Activated CD4-positive, alpha-beta T cell treated with anti-CD3 and anti-CD28 coated beads, Interleukin-2, amount 10 ng/mL, durations not matched to agents 24 days and 14 days (primary cell): ENCODE results near the gene C10orf71. TPM values are rescaled to one million over a fixed set of nuclear protein-coding genes. Genes with fewer than 3 reads are reported as not detected.
A peak's percentile ranks its signal among the peaks of the same experiment; 100 is the strongest.

Experiments
- DNase-seq: peaks from one replicate; pipeline ENCODE4 v3.0.0; 2022
- H3K27ac Mint-ChIP-seq: one replicate; pipeline ENCODE4 v1.8.0; 2022; ENCODE audit warnings: mild to moderate bottlenecking, mixed read lengths
- H3K27me3 Mint-ChIP-seq: one replicate; pipeline ENCODE4 v1.8.0; 2022; ENCODE audit warnings: mixed read lengths
- H3K36me3 Mint-ChIP-seq: one replicate; pipeline ENCODE4 v1.8.0; 2022; ENCODE audit warnings: low read depth, mild to moderate bottlenecking, mixed read lengths
- H3K4me1 Mint-ChIP-seq: one replicate; pipeline ENCODE4 v1.8.0; 2021; ENCODE audit warnings: mixed read lengths
- H3K4me3 Mint-ChIP-seq: one replicate; pipeline ENCODE4 v1.8.0; 2022; ENCODE audit warnings: mild to moderate bottlenecking, moderate library complexity, mixed read lengths
- H3K9me3 Mint-ChIP-seq: one replicate; pipeline ENCODE4 v1.8.0; 2021; ENCODE audit warnings: mixed read lengths
- intact Hi-C: fragments of 100-400 bp; cut with micrococcal nuclease; formaldehyde crosslinking; loops from one replicate; pipeline ENCODE4 v1.15.1; 2023
- total RNA-seq: library from RNA; stranded (reverse); gene quantifications from 2 replicates; pipeline ENCODE4 v1.2.3, GENCODE V29; 2022

C10orf71 gene
- total RNA-seq, 1 donor from 2014 or later, result not detected

- intact Hi-C loops, result no loop called here
- Mint-ChIP-seq H3K9me3 (no peaks in the 10 kb centered on the region), H3K36me3 (no peaks in the 10 kb centered on the region), H3K27me3 (peaks cover 11% of the 10 kb centered on the region), H3K4me1 (peaks cover 19% of the 10 kb centered on the region), H3K27ac (no peak overlapping the region), H3K4me3 (no peak overlapping the region)
- DNase-seq, result no peak
Measured at GRCh38 chr10:49307921-49308320, 9.0 kb downstream of the C10orf71 start.

DNA sequence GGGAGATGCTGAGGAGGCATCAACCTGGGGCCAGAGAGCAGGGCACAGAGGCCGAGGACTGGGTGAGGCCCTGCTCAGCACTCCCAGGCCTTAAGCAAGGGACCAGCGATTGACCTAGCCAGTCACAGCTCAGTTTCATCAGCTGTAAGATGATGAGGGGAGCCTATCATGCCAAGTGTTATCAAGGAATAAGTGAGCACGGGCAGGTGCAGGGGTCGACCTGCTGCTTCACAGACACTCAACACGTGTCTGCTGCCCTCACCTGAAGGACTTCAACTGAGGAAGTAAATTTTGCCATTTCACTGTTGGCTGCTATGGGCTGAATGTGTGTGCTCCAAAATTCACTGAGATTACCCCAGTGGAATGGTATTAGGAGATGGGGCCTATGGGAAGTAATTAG, 9.9 kb downstream of the C10orf71 start:
- no peak for DNase-seq
- no peaks in the 10 kb centered on the region for H3K9me3 Mint-ChIP-seq
- no peak overlapping the region for H3K4me3 Mint-ChIP-seq
- H3K4me1 Mint-ChIP-seq, result peaks cover 19% of the 10 kb centered on the region
- no peaks in the 10 kb centered on the region for H3K36me3 Mint-ChIP-seq
- no peak overlapping the region for H3K27ac Mint-ChIP-seq
- intact Hi-C loops, result no loop called here
- H3K27me3 Mint-ChIP-seq, result peaks cover 9% of the 10 kb centered on the region

- intact Hi-C loops, result loop anchor here (1.0 to 5.0 kb wide), 2 partner anchors 47 to 133 kb away; no protein-coding TSS in a partner anchor
- peak overlapping the region; percentile 25 for H3K27ac Mint-ChIP-seq
Measured at GRCh38 chr10:49309691-49310411, 10.9 kb downstream of the C10orf71 start.

DNA sequence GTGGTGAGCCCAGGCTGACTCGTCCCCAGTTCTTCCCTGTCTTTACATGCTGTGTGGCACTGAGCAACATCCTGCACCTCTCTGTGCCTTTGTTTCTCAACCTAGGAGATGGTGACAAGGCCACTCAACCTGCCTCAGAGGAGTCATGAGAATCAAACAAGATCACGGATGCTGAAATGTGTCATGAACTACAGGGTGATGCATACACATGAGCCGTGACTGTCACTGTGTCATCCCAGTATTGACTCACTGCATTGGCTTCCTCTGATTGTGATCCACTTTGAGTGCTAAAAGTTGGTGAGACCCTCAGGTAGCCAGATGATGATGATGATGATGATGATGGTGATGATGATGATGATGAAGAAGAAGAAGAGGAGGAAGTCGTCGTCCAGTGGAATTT, 11.5 kb downstream of the C10orf71 start:
- peaks cover 6% of the 10 kb centered on the region for H3K27me3 Mint-ChIP-seq
- H3K9me3 Mint-ChIP-seq, result no peaks in the 10 kb centered on the region
- H3K4me1 Mint-ChIP-seq, result peaks cover 19% of the 10 kb centered on the region
- peak; percentile 58 for DNase-seq
- H3K27ac Mint-ChIP-seq, result peak overlapping the region; percentile 25
- intact Hi-C loops, result loop anchor here (1.0 to 5.0 kb wide), 2 partner anchors 47 to 133 kb away; no protein-coding TSS in a partner anchor
- peak overlapping the region; percentile 11 for H3K4me3 Mint-ChIP-seq
- H3K36me3 Mint-ChIP-seq, result no peaks in the 10 kb centered on the region

More at GRCh38 chr10:49309691-49310411, 10.9 kb downstream of the C10orf71 start:
- Mint-ChIP-seq H3K9me3 (no peaks in the 10 kb centered on the region), H3K4me1 (peaks cover 19% of the 10 kb centered on the region), H3K36me3 (no peaks in the 10 kb centered on the region), H3K4me3 (peak overlapping the region; percentile 11), H3K27me3 (peaks cover 6% of the 10 kb centered on the region)
- peak; percentile 76 for DNase-seq

GRCh38 chr10:49310901-49311554, 12.1 kb downstream of the C10orf71 start:
- Mint-ChIP-seq H3K27ac (no peak overlapping the region), H3K9me3 (no peaks in the 10 kb centered on the region), H3K4me1 (peaks cover 19% of the 10 kb centered on the region), H3K4me3 (no peak overlapping the region), H3K36me3 (no peaks in the 10 kb centered on the region), H3K27me3 (peaks cover 6% of the 10 kb centered on the region)
- intact Hi-C loops, result loop anchor here (1.0 to 5.0 kb wide), 2 partner anchors 46 to 134 kb away; no protein-coding TSS in a partner anchor
- no peak for DNase-seq

- no peaks in the 10 kb centered on the region for H3K36me3 Mint-ChIP-seq
- no peaks in the 10 kb centered on the region for H3K9me3 Mint-ChIP-seq
- peak overlapping the region; percentile 6 for H3K27ac Mint-ChIP-seq
- DNase-seq, result no peak
- intact Hi-C loops, result loop anchor here (5.0 kb wide), 1 partner anchor 46 kb away; no protein-coding TSS in a partner anchor
- H3K4me3 Mint-ChIP-seq, result no peak overlapping the region
- peaks cover 6% of the 10 kb centered on the region for H3K27me3 Mint-ChIP-seq
- peaks cover 19% of the 10 kb centered on the region for H3K4me1 Mint-ChIP-seq
Measured at GRCh38 chr10:49311555-49312236, 12.7 kb downstream of the C10orf71 start.

GRCh38 chr10:49312246-49312869, 13.4 kb downstream of the C10orf71 start:
- H3K9me3 Mint-ChIP-seq, result no peaks in the 10 kb centered on the region
- no peak overlapping the region for H3K27ac Mint-ChIP-seq
- peaks cover 19% of the 10 kb centered on the region for H3K4me1 Mint-ChIP-seq
- DNase-seq, result no peak
- H3K36me3 Mint-ChIP-seq, result no peaks in the 10 kb centered on the region
- H3K27me3 Mint-ChIP-seq, result peaks cover 6% of the 10 kb centered on the region
- intact Hi-C loops, result loop anchor here (5.0 kb wide), 1 partner anchor 45 kb away; no protein-coding TSS in a partner anchor
- H3K4me3 Mint-ChIP-seq, result no peak overlapping the region

DNA sequence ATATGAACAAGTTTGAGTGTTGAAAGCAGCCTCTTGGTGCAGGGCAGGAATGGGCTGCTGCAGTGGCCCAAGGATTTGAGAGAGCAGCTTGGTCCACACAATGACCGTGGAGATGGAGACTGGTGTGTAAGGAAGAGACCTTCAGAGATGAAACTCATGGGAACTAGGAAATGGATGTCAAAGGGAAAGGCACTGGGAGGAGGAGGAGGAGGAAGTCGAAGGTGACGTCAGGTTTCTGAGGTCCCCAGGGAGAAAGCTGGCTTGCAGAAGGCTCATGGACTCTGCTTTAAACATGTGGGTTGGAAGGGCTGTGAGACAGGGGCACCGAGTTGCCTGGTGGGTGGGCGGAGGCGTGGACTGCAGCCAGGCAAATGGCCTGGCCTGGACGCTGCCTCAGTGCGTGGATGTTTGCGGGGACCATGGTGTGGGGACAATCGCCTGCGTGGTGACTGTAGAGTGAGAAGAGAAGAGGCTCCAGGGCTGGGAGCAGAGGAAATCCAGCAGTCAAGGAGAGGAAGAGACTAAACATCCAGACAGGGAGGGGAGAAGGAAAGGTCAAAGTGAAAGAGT, 14.6 kb downstream of the C10orf71 start:
- Mint-ChIP-seq H3K4me3 (no peak overlapping the region), H3K4me1 (peaks cover 19% of the 10 kb centered on the region), H3K36me3 (no peaks in the 10 kb centered on the region), H3K27ac (no peak overlapping the region), H3K9me3 (no peaks in the 10 kb centered on the region), H3K27me3 (peaks cover 6% of the 10 kb centered on the region)
- DNase-seq, result no peak
- intact Hi-C loops, result loop anchor here (5.0 kb wide), 1 partner anchor 44 kb away; no protein-coding TSS in a partner anchor

GRCh38 chr10:49314806-49315205, 15.8 kb downstream of the C10orf71 start:
- no peak overlapping the region for H3K4me3 Mint-ChIP-seq
- peaks cover 6% of the 10 kb centered on the region for H3K27me3 Mint-ChIP-seq
- peaks cover 15% of the 10 kb centered on the region for H3K4me1 Mint-ChIP-seq
- H3K27ac Mint-ChIP-seq, result no peak overlapping the region
- H3K9me3 Mint-ChIP-seq, result no peaks in the 10 kb centered on the region
- DNase-seq, result no peak
- no peaks in the 10 kb centered on the region for H3K36me3 Mint-ChIP-seq
- intact Hi-C loops, result loop anchor here (5.0 kb wide), 1 partner anchor 42 kb away; no protein-coding TSS in a partner anchor

GRCh38 chr10:49318028-49318427, 19.1 kb downstream of the C10orf71 start:
- intact Hi-C loops, result no loop called here
- no peaks in the 10 kb centered on the region for H3K9me3 Mint-ChIP-seq
- H3K4me3 Mint-ChIP-seq, result no peak overlapping the region
- peaks cover 6% of the 10 kb centered on the region for H3K27me3 Mint-ChIP-seq
- DNase-seq, result no peak
- no peak overlapping the region for H3K27ac Mint-ChIP-seq
- H3K36me3 Mint-ChIP-seq, result no peaks in the 10 kb centered on the region
- peaks cover 2% of the 10 kb centered on the region for H3K4me1 Mint-ChIP-seq

DNA sequence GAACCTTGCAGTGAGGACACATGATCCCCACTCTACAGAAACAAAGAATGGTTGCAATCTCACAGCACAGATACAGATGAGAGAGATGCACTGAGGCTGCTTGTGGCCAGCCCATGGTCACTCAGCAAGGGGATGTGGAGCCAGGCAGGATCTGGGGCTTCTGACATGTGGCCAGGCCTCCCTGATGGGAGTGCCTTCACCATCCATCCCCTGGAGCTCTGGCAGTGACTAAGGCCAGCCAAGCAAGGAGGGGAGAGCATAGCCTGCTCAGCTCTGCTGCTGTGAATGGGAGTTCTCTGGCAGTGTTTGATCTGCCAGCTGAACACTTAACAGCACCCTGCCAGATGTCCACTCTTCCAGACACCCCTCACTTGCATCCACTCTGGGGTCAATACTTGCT, 19.8 kb downstream of the C10orf71 start:
- H3K9me3 Mint-ChIP-seq, result no peaks in the 10 kb centered on the region
- DNase-seq, result no peak
- no peak overlapping the region for H3K27ac Mint-ChIP-seq
- H3K4me3 Mint-ChIP-seq, result no peak overlapping the region
- intact Hi-C loops, result no loop called here
- peaks cover 5% of the 10 kb centered on the region for H3K27me3 Mint-ChIP-seq
- no peaks in the 10 kb centered on the region for H3K36me3 Mint-ChIP-seq
- peaks cover 2% of the 10 kb centered on the region for H3K4me1 Mint-ChIP-seq

DNA sequence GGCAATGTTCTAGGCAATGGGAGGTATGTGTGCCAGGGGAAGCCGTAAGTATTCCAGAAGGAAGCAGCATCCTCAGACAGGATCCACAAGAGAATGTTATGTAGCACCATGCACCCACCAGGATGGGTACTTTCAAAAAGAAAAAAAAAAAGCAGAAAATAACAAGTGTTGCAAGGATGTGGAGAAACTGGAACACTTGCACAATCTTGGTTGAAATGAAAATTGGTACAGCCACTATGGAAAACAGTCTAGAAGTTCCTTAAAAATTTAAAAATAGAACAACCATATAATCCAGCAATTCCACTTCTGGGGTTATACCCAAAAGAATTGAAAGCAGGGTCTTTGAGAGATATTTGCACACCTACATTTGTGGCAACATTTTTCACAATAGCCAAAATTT, 20.2 kb downstream of the C10orf71 start:
- DNase-seq, result no peak
- peaks cover 5% of the 10 kb centered on the region for H3K27me3 Mint-ChIP-seq
- no peak overlapping the region for H3K4me3 Mint-ChIP-seq
- H3K36me3 Mint-ChIP-seq, result no peaks in the 10 kb centered on the region
- H3K27ac Mint-ChIP-seq, result no peak overlapping the region
- no peaks in the 10 kb centered on the region for H3K9me3 Mint-ChIP-seq
- H3K4me1 Mint-ChIP-seq, result peaks cover 2% of the 10 kb centered on the region
- intact Hi-C loops, result no loop called here

DNA sequence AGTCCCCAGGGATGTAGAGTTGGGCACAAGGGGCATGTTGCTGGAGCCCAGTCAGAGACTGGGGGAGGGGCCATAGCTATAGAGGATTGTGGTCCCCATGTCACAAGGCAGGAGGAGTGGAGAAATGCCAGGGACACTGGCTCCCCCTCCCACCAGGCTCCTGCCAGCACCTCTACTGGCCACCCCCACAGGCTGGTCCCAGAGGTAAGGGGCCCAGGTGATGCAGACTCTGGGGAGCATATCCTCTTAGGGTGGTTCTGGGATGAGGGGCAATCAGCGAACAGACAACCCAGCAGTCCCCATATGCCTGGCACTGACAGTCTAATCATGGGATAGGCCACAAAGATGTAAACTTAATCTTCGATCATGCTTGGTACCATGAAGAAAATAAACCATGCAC, 21.2 kb downstream of the C10orf71 start:
- DNase-seq, result no peak
- intact Hi-C loops, result no loop called here
- H3K4me1 Mint-ChIP-seq, result peaks cover 2% of the 10 kb centered on the region

More for the DNA sequence above, 21.2 kb downstream of the C10orf71 start:
- Mint-ChIP-seq H3K4me3 (no peak overlapping the region), H3K36me3 (no peaks in the 10 kb centered on the region), H3K9me3 (no peaks in the 10 kb centered on the region), H3K27ac (no peak overlapping the region), H3K27me3 (peaks cover 5% of the 10 kb centered on the region)
